GM12892 (cell line): ENCODE data around the gene SYK.

Experiments used
- POLR2A ChIP-seq: IDR thresholded peaks from 2 replicates; pipeline ENCODE4 v1.6.1; 2011; ENCODE audit warnings: low read depth, low read length, control low read depth
- POLR2AphosphoS5 ChIP-seq: IDR thresholded peaks from 2 replicates; pipeline ENCODE4 v1.6.1; 2011; ENCODE audit warnings: low read depth, low read length, control low read depth
- TAF1 ChIP-seq: IDR thresholded peaks from 2 replicates; pipeline ENCODE4 v1.6.1; 2011; ENCODE audit warnings: low read depth, mild to moderate bottlenecking, control low read depth, low read length, borderline replicate concordance

GRCh38 chr9:90793729-90794128 lies 7.9 kb upstream of the SYK start:
- TF ChIP-seq POLR2A (no peak), POLR2AphosphoS5 (no peak), TAF1 (no peak)
